Putamen (tissue), 1 donor: ENCODE data around the gene SP140L.
"Not testable (repeated sequence)": the region's sequence is repeated elsewhere in the genome, so short reads cannot be mapped to it uniquely, and the experiment has no call there.

Experiments
- DNase-seq: peaks from one replicate; pipeline ENCODE4 v3.0.0-alpha.2; 2016; ENCODE audit warnings: low spot score

The SP140L gene

GRCh38 chr2:230362030-230362691 lies 35.2 kb downstream of the SP140L start:
- no peak for DNase-seq

DNA sequence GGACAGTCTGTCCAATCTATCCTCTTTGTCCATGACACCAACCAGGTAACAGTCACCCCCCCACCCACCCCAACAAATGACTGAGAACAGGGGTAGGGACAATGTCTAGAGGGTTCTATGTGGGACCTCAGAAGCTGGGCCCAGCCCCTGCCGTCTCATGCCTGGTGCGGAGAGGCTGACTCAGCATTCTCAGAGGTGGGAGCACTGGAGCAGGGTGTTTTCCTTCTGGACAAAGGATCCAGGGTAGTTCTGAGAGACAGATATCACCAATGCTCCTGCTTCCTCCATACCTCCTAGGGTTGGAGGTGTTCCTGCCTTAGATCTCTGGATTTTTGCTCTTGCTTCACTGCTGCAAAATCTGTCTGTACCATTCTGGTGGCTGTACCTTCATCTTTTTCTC lies 55.1 kb downstream of the SP140L start:
- no peak for DNase-seq

DNA sequence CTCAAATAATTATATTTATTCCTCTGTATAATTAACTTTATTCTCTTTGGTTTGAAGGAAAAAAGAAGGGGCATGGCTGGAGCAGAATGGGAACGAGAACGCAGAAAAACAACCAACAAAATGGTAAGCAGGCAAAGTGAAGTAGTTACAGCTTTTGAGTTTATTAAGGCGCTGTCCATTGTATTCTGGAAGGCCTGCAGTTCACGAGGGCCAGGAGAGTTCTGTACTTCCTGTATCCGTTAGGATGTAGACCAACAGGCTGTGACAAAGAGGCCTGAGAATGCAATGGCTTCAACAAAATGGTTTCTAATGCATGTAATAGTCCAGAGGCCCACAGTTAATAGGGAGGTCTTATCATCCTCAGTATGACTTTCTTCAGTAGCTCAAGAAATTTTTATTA lies 56.5 kb downstream of the SP140L start:
- no peak for DNase-seq

- DNase-seq, result no peak
These were observed 58.0 kb downstream of the SP140L start for GRCh38 chr2:230384986-230385385.

- DNase-seq, result no peak
These were observed 67.3 kb downstream of the SP140L start for GRCh38 chr2:230394301-230394700.

- DNase-seq, result not testable (repeated sequence)
These were observed 71.7 kb downstream of the SP140L start for GRCh38 chr2:230398698-230399097.

DNA sequence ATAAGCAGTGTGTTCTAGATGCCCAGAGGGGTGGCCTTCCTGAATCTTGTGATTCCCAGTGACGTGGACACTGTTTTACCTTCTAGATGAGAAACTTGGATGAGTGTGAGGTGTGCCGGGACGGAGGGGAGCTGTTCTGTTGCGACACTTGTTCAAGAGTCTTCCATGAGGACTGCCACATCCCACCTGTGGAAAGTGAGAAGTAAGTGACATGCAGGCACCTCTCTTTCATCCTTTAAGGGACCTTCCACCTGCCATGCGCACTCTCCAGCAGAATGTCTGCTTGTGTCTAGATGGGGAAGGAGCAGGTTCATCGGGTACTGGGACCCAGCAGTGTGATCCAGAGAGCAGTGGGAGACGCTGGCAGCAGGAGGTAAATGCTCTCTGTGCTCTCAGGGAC lies 73.0 kb downstream of the SP140L start:
- no peak for DNase-seq

DNA sequence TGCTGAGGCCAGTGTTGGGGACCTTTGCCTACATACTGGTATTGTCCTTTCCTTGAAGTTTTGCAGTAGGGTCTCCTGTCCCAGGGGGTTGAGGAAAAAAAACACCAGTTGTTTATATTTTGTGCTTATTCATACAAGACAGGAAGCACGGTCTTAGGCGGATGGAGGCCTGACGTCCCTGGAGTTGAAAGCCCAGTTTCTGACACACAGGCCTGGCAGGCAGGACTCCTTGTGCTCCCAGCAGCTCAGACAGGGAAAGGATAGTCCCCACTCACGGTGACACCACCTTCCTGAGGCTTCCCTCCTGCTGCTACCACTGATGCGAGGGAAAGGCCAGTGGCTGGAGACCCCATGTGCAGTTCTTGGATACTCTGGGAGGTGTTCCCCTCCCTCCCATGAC lies 73.5 kb downstream of the SP140L start:
- no peak for DNase-seq

DNA sequence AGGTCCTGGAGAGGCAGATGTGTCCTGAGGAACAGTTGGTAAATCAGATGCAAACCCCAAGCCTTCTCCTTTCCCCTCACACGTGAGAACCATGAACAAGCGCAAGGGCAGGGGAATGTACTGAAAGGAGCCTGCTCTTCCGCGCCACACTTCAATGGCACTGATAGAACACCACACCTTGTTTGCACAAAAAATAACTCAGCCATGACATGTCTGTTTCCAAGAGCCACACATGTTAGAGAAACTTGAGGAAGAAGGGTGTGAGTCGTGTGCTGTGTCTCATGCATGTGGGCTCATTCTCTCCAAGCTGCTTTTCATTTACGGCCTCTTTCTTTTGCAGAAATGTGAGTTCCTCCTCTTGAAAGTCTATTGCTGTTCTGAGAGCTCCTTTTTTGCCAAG lies 74.0 kb downstream of the SP140L start:
- DNase-seq, result not testable (repeated sequence)

- no peak for DNase-seq
These were observed 76.8 kb downstream of the SP140L start for GRCh38 chr2:230403746-230404145.

DNA sequence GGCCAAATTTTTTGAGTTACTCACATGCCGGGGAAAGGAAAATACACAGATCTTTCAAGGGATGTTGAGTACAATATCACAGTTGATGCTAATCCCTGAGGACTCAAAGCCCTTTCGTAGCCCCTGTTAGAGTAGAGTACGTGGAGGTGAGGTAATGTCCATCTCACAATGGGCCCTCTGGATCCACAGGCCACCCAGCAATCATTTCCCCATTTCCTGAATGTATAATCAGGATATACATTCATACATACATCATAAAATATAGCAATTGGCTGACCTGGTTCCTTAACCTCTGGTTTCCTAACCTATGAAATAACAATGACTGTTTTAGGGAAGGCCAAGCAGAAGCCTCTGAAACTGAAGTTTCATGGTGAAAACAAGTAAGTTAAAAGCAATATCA lies 78.8 kb downstream of the SP140L start:
- no peak for DNase-seq

DNA sequence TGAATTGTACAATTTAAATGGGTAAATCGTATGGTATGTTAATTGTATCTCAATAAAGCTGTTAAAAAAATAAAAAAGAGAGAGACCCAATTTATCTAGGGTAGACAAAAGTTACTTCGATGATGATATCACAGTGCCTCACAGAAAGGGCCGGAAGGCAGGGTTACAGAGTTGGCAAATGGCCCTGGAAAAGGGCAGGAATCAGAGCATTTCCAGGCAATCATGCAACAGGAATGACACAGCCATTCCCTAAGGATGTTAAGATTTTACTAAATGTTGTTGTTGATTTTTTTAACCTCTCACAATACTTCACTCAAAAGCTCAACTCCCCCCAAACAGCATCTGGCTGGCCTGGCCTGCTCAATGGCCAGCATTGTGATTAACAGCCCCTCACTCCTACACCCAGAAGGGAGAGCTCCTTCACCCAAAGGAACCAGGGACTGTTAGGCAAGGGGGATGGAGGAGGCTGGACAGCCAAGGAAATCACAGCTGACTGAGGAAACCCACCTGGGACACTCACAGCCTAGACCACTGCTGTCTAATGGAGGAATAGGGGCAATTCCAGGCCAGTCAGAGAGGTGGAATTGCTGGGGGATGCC lies 81.3 kb downstream of the SP140L start:
- no peak for DNase-seq

DNA sequence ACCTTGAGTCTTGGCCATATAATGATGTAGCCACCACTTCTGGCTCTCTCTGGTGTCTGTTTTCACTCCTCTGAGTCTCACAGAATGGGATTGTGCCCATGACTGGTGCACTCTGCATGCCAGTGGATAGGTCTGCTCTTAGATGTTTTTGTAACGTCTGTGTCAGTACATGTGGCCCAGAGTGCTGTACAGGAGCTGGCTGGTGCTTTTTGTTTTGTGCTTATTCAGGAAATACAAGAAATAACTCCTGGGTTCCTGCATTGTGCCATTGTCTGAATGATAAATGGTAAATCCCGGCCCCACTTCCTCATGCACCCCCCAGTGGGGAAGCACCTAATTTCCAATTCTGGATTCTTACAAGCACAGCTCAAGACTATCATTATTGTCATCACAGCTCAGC lies 82.3 kb downstream of the SP140L start:
- not testable (repeated sequence) for DNase-seq

- DNase-seq, result no peak
These were observed 83.3 kb downstream of the SP140L start for GRCh38 chr2:230410263-230410662.

GRCh38 chr2:230410861-230411569 lies 84.0 kb downstream of the SP140L start:
- DNase-seq, result no peak

DNA sequence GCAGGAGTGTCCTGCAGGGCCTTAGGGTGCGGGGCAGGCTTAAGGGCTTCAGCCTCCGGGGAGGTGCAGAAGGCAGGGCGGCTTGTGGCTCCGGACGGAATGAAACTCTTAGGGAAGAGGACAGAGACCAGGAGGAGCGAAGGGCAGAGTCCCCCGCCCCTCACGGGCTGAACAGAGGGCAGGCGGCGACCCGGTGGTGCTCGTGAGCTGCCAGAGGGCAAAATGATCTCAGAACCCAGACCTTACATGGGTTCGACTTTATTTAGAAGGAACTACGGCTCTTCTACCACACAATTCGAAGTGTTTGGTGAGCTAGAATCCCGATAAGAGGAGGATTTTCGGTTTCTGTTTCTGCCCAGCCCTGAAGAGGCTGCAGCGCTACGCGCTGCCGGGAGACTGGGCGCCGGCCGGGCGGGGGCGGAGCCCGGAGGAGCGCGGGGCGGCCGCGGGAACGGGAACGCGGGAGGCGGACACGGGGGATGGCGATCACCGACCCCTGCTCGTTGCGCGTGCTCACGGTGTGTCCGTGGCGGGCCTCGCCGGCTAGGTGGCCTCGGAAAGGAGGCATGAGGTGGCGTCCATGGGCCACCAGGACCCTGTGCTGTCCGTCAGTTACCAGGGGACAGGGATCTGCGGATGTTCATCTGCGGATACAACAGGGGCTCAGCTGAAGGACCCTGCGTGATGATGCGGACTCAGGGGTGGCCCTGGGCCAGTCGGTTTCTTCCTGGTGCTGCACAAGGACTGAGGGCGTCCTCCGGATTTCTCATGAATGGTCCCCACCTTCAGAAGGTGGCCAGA lies 84.8 kb downstream of the SP140L start:
- DNase-seq, result no peak

GRCh38 chr2:230412371-230412711 lies 85.3 kb downstream of the SP140L start:
- no peak for DNase-seq

- DNase-seq, result no peak
These were observed 85.9 kb downstream of the SP140L start for GRCh38 chr2:230412846-230413245.

GRCh38 chr2:230413479-230413878 lies 86.5 kb downstream of the SP140L start:
- DNase-seq, result no peak

DNA sequence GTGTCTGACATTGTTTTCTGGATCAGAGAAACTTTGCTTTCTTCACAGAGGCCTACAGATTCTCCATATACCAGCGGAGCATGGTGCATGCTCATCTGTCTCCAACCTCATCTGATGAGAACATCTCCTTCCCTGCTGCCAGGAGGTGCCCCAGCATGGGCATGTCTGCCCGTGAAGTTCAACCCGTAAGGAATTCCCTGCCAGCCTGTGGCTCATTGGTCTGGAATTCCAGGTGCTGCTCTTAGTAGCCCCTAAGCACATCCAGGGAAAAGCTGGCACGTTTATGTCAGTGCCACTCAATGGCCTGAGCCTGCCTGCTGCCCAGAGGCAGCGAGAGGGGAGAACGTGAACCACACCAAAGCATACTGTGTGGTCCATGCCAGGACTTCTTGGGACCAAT lies 87.3 kb downstream of the SP140L start:
- no peak for DNase-seq

DNA sequence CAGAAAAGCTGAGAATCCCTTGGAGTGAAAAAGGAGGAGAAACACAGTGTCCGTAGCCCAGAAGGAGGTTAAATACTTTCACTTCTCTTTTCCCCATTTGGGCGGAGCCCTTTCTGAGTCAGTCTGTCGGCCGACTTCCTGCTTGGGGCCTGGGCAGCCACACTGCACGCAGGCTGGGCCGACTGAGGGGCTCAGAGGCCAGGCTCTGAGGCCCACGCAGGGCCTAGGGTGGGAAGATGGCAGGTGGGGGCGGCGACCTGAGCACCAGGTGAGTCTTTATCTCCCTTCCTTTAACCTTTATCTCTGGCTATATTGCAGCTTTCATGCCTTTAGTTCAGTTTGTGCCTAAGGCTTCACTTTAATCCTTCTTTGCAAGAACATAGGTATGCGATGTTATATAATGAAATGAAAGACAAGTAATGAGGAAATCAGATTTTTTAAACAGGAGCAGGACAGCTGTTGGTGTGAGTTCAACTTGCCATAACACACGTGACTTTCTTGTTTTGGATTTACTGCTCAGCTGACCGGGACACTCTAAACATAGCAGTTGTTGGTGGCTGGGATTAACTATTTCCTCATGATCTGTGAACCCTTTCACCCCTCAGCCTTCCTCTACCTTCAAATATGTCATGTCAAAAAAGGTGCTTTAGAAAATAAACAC lies 89.2 kb downstream of the SP140L start, which contains the start of gene SP100:
SP100 (plus strand) TSS at position 141 of the 661 bp plus-strand sequence; CDS start at position 237, 96 bp downstream.
- peak; percentile 25 for DNase-seq

GRCh38 chr2:230417436-230417835 lies 90.4 kb downstream of the SP140L start:
- DNase-seq, result no peak
